ENCODE results near the gene PLXNA2. TPM values are rescaled to one million over a fixed set of nuclear protein-coding genes. Genes with fewer than 3 reads are reported as not detected.

The PLXNA2 gene
- total and polyA plus RNA-seq, 2 of the 4 experiments (the other 2 are of a cell fraction): 0.72 to 1.1 TPM

GRCh38 chr1:208074353-208074752 lies 169.8 kb downstream of the PLXNA2 start:
- no peak for DNase-seq
- H3K4me3 ChIP-seq (ENCODE audit: insufficient read depth, low read depth, low read length): no peak overlapping the region
- POLR2A ChIA-PET (ENCODE audit: unreplicated experiment): interaction anchor here (0.5 kb wide), 1 partner anchor 12 kb away, joined by 4 read pairs; no protein-coding TSS in a partner anchor
- no peak overlapping the region for H2BK5ac ChIP-seq (ENCODE audit: low read depth, low read length, poor library complexity, severe bottlenecking)
- H4K8ac ChIP-seq (ENCODE audit: low read depth in 2 of 2, low read length in 2 of 2): no peak overlapping the region
- no peak overlapping the region for H3K4ac ChIP-seq (ENCODE audit: low read depth, low read length)
- no peaks in the 10 kb centered on the region for H3K36me3 ChIP-seq (ENCODE audit: control insufficient read depth, insufficient read depth, low read length)
- no peaks in the 10 kb centered on the region for H3K79me1 ChIP-seq (ENCODE audit: low read depth in 1 of 2, low read length in 2 of 2)
- intact Hi-C loops (cut with micrococcal nuclease): no loop called here
- TF ChIP-seq MAZ (IDR thresholded peaks at IDR 0.05; ENCODE audit: borderline replicate concordance, low read depth, low read length) (no peak), MXI1 (IDR thresholded peaks at IDR 0.05; ENCODE audit: borderline replicate concordance, low read depth, low read length) (no peak), CHD1 (IDR thresholded peaks at IDR 0.05; ENCODE audit: low read depth, low read length) (no peak), SMC3 (IDR thresholded peaks at IDR 0.05; ENCODE audit: low read depth, low read length) (no peak), BHLHE40 (IDR thresholded peaks at IDR 0.05; ENCODE audit: low read depth, low read length) (no peak), RCOR1 (IDR thresholded peaks at IDR 0.05; ENCODE audit: insufficient replicate concordance, low read length) (no peak), MAFK (IDR thresholded peaks at IDR 0.05; ENCODE audit: low read depth, low read length) (no peak), CTCF (conservative IDR thresholded peaks at IDR 0.05; ENCODE audit: low read depth, low read length) (no peak), ELK1 (IDR thresholded peaks at IDR 0.05; ENCODE audit: borderline replicate concordance, low read depth, low read length) (no peak), FOS (IDR thresholded peaks at IDR 0.05; ENCODE audit: low read depth, low read length) (no peak), POLR2A (IDR thresholded peaks at IDR 0.05; ENCODE audit: low read depth, low read length) (no peak), USF2 (IDR thresholded peaks at IDR 0.05; ENCODE audit: low read depth, low read length) (no peak), NFE2L2 (IDR thresholded peaks at IDR 0.05; ENCODE audit: low read depth, low read length) (no peak), RFX5 (IDR thresholded peaks at IDR 0.05; ENCODE audit: low read depth, low read length) (no peak), RAD21 (IDR thresholded peaks at IDR 0.05; ENCODE audit: low read length) (no peak), CEBPB (IDR thresholded peaks at IDR 0.05; ENCODE audit: low read depth, low read length) (no peak)
- H3K23ac ChIP-seq (ENCODE audit: low read depth, low read length): no peak overlapping the region
- ATAC-seq (ENCODE audit: low read depth): no peak
- H2BK20ac ChIP-seq (ENCODE audit: low read depth, low read length): no peak overlapping the region
- CTCF ChIA-PET: no interaction called here
- no peaks in the 10 kb centered on the region for H4K20me1 ChIP-seq (ENCODE audit: insufficient read depth, low read length)
- H3K9me3 ChIP-seq (ENCODE audit: control insufficient read depth, insufficient read depth, low read length): no peaks in the 10 kb centered on the region
- in situ Hi-C loops (cut with MboI; ENCODE audit: low sequenced_read_pairs): no loop called here
- no peaks in the 10 kb centered on the region for H3K27me3 ChIP-seq (ENCODE audit: control insufficient read depth, insufficient read depth, low read length)
- no peak overlapping the region for H4K91ac ChIP-seq (ENCODE audit: insufficient read depth, low read depth, low read length)
- H3K9me1 ChIP-seq (ENCODE audit: insufficient read depth, low read length): peaks cover 7% of the 10 kb centered on the region
- no peak overlapping the region for H3K27ac ChIP-seq (ENCODE audit: insufficient read depth, low read length)
- no TSS peak for BruUV-seq (replicated peaks)
- no peak overlapping the region for H3K9ac ChIP-seq (ENCODE audit: low read depth, low read length)
- no peak overlapping the region for H4K5ac ChIP-seq (ENCODE audit: low read depth, low read length)
- H3K14ac ChIP-seq (replicated peaks; ENCODE audit: low read depth, low read length): no peak overlapping the region
- H2AK9ac ChIP-seq (replicated peaks; ENCODE audit: low read depth, low read length, poor library complexity): no peak overlapping the region
- WGBS, 2 experiments (ENCODE audit: extremely low coverage in 2 of 2, insufficient read length in 1 of 2): no CpG with 5 or more reads among the region's 6 CpGs
- no peak overlapping the region for H3K4me2 ChIP-seq (ENCODE audit: low read depth, low read length)
- H3K4me1 ChIP-seq (ENCODE audit: control insufficient read depth, insufficient read depth, low read length): no peaks in the 10 kb centered on the region
- H2BK15ac ChIP-seq (ENCODE audit: low read depth, low read length): no peak overlapping the region
- H2AFZ ChIP-seq (replicated peaks; ENCODE audit: low read length, poor library complexity): no peak overlapping the region
- dilution Hi-C loops (cut with HindIII; ENCODE audit: low sequenced_read_pairs, unreplicated experiment): no loop called here
- H3K18ac ChIP-seq (ENCODE audit: low read depth, low read length): no peak overlapping the region
- no peak overlapping the region for H3K56ac ChIP-seq (ENCODE audit: extremely low read depth, insufficient read depth, low read length)
- H2AK5ac ChIP-seq (ENCODE audit: low read depth, low read length): no peak overlapping the region
- no peak overlapping the region for H2BK120ac ChIP-seq (ENCODE audit: low read depth, low read length)
